ENCODE results near the gene IL12RB1. TPM values are rescaled to one million over a fixed set of nuclear protein-coding genes. Genes with fewer than 3 reads are reported as not detected.
"Not testable (repeated sequence)": the region's sequence is repeated elsewhere in the genome, so short reads cannot be mapped to it uniquely, and the experiment has no call there.

IL12RB1 gene
- total and polyA plus RNA-seq, 2 donors from 2014 or later = 0.45 to 3.2 TPM

DNA sequence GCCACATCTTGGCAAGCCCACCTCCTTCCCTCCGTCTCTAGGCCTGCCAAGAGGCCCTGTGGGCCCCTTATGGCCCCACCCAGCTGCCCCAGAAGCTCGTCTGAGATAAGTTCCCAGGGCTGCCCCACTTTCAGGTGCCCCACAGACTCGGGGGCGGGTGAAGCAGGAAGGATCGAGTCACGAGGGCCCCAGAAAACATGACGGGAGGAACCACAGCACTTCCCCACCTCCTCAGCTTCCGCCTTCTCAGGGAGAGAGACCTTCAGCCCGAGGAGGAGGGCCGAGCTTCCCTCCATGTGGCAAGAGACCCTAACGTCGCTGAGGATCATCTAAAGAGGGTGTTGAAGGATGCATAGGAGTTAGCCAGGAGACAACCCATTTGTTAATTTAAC is 4.5 kb upstream of the IL12RB1 start:
- no peak overlapping the region for H3K9ac ChIP-seq (ENCODE audit: low read length in 3 of 3)
- TF ChIP-seq, protein P1, sequence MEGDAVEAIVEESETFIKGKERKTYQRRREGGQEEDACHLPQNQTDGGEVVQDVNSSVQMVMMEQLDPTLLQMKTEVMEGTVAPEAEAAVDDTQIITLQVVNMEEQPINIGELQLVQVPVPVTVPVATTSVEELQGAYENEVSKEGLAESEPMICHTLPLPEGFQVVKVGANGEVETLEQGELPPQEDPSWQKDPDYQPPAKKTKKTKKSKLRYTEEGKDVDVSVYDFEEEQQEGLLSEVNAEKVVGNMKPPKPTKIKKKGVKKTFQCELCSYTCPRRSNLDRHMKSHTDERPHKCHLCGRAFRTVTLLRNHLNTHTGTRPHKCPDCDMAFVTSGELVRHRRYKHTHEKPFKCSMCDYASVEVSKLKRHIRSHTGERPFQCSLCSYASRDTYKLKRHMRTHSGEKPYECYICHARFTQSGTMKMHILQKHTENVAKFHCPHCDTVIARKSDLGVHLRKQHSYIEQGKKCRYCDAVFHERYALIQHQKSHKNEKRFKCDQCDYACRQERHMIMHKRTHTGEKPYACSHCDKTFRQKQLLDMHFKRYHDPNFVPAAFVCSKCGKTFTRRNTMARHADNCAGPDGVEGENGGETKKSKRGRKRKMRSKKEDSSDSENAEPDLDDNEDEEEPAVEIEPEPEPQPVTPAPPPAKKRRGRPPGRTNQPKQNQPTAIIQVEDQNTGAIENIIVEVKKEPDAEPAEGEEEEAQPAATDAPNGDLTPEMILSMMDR (IDR thresholded peaks at IDR 0.05; ENCODE audit: borderline replicate concordance, extremely low read depth, insufficient read depth) = no peak
- H3K4me1 ChIP-seq (ENCODE audit: control insufficient read depth in 2 of 3, insufficient read depth in 2 of 3, low read depth in 1 of 3, low read length in 3 of 3) = no peaks in the 10 kb centered on the region
- no peaks in the 10 kb centered on the region for H3K27me3 ChIP-seq (ENCODE audit: control insufficient read depth, insufficient read depth, low read length)
- no peaks in the 10 kb centered on the region for H3K9me3 ChIP-seq (ENCODE audit: control insufficient read depth in 2 of 3, insufficient read depth in 1 of 3, low read length in 3 of 3)
- no peaks in the 10 kb centered on the region for H3K36me3 ChIP-seq (ENCODE audit: control insufficient read depth in 2 of 3, insufficient read depth in 3 of 3, low read length in 3 of 3)
- no peak overlapping the region for H3K4me3 ChIP-seq (ENCODE audit: low read length in 3 of 3)
- DNase-seq = peak in 1 of 5 donors; percentile 79
- no peak for FAIRE-seq
- intact Hi-C loops (cut with DNase I) = no loop called here
- no peak overlapping the region for H3K27ac ChIP-seq (ENCODE audit: low read depth in 2 of 2, low read length in 2 of 2)

GRCh38 chr19:18090545-18091216 is 3.9 kb upstream of the IL12RB1 start:
- DNase-seq (no peak), FAIRE-seq (no peak)
- Histone ChIP-seq H3K4me3 (ENCODE audit: low read length in 3 of 3) (no peak overlapping the region), H3K9ac (ENCODE audit: low read length in 3 of 3) (no peak overlapping the region), H3K27me3 (ENCODE audit: control insufficient read depth, insufficient read depth, low read length) (no peaks in the 10 kb centered on the region), H3K9me3 (ENCODE audit: control insufficient read depth in 2 of 3, insufficient read depth in 1 of 3, low read length in 3 of 3) (no peaks in the 10 kb centered on the region), H3K36me3 (ENCODE audit: control insufficient read depth in 2 of 3, insufficient read depth in 3 of 3, low read length in 3 of 3) (no peaks in the 10 kb centered on the region), H3K27ac (ENCODE audit: low read depth in 2 of 2, low read length in 2 of 2) (no peak overlapping the region), H3K4me1 (ENCODE audit: control insufficient read depth in 2 of 3, insufficient read depth in 2 of 3, low read depth in 1 of 3, low read length in 3 of 3) (no peaks in the 10 kb centered on the region)
- TF ChIP-seq, protein P1 (IDR thresholded peaks at IDR 0.05; ENCODE audit: borderline replicate concordance, extremely low read depth, insufficient read depth) = no peak
- intact Hi-C loops (cut with DNase I) = no loop called here

DNA sequence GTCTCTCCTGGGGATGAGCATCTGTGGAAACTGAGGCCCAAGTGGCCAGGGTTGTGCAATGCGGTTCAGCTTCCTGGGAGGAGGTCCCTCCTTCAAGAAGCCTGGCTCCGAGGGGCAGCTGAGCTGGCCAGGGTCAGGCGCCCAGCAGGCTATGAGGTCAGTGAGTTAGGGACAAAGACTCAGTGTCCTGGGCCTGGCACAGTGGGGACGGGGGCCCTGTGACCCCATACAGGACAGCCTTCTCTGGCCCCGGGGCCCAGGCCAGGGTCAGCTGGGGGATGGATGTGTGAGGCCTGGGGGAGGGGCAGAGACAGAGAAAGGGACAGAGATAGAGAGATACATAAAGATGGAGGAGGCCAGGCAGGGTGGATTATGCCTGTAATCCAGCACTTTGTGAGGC is 3.0 kb upstream of the IL12RB1 start:
- no peak overlapping the region for H3K9ac ChIP-seq (ENCODE audit: low read length in 3 of 3)
- FAIRE-seq = no peak
- no peak overlapping the region for H3K4me3 ChIP-seq (ENCODE audit: low read length in 3 of 3)
- no peaks in the 10 kb centered on the region for H3K36me3 ChIP-seq (ENCODE audit: control insufficient read depth in 2 of 3, insufficient read depth in 3 of 3, low read length in 3 of 3)
- no peak for DNase-seq
- H3K4me1 ChIP-seq (ENCODE audit: control insufficient read depth in 2 of 3, insufficient read depth in 2 of 3, low read depth in 1 of 3, low read length in 3 of 3) = no peaks in the 10 kb centered on the region
- H3K27me3 ChIP-seq (ENCODE audit: control insufficient read depth, insufficient read depth, low read length) = no peaks in the 10 kb centered on the region
- TF ChIP-seq, protein P1 (IDR thresholded peaks at IDR 0.05; ENCODE audit: borderline replicate concordance, extremely low read depth, insufficient read depth) = no peak
- no peak overlapping the region for H3K27ac ChIP-seq (ENCODE audit: low read depth in 2 of 2, low read length in 2 of 2)
- no peaks in the 10 kb centered on the region for H3K9me3 ChIP-seq (ENCODE audit: control insufficient read depth in 2 of 3, insufficient read depth in 1 of 3, low read length in 3 of 3)
- intact Hi-C loops (cut with DNase I) = no loop called here

DNA sequence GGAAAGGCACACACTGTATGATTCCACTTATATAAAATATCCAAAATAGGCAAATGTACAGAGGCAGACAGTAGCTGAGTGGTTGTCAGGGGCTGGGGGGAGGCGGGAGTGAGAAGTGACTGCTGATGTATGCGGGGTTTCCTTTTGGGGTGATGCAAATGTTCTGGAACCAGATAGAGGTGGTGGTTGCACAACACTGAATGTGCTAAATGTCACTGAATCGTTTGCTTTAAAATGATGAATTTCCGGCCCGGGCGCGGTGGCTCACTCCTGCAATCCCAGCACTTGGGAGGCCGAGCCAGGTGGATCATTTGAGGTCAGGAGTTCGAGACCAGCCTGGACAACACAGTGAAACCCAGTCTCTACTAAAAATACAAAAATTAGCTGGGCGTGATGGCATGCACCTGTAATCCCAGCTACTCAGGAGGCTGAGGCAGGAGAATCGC is 2.4 kb upstream of the IL12RB1 start:
- H3K4me1 ChIP-seq (ENCODE audit: control insufficient read depth in 2 of 3, insufficient read depth in 2 of 3, low read depth in 1 of 3, low read length in 3 of 3); H3K9ac ChIP-seq (ENCODE audit: low read length in 3 of 3); FAIRE-seq; H3K27ac ChIP-seq (ENCODE audit: low read depth in 2 of 2, low read length in 2 of 2); H3K4me3 ChIP-seq (ENCODE audit: low read length in 3 of 3); H3K9me3 ChIP-seq (ENCODE audit: control insufficient read depth in 2 of 3, insufficient read depth in 1 of 3, low read length in 3 of 3); intact Hi-C loops (cut with DNase I); DNase-seq; H3K27me3 ChIP-seq (ENCODE audit: control insufficient read depth, insufficient read depth, low read length); H3K36me3 ChIP-seq (ENCODE audit: control insufficient read depth in 2 of 3, insufficient read depth in 3 of 3, low read length in 3 of 3): not testable (repeated sequence)
